ENCODE results near the gene EIPR1.

The EIPR1 gene

DNA sequence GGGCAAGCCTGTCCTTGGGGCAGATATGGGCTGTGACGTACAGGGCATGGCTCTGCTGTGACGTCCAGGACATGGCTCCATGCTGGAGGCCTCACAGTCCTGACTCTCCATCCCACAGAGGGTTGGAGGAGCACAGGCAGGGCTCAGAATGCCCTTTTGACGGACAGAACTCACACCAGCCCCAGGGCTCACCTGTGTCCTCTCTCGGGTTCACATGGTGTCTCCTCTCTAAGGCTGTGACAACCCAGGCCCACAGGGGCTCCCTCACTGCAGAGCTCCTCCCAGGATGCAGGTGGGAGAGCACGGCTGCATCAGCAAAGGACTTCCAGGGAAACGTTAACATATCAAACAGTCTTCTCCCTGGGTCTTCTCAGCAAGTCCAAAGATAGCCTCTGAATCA is 133.8 kb downstream of the EIPR1 start:
- DNase-seq = no peak

- DNase-seq = no peak
Observed at GRCh38 chr2:3242747-3243369, 134.8 kb downstream of the EIPR1 start.

- DNase-seq = no peak
Observed at GRCh38 chr2:3241971-3242746, 135.5 kb downstream of the EIPR1 start.

DNA sequence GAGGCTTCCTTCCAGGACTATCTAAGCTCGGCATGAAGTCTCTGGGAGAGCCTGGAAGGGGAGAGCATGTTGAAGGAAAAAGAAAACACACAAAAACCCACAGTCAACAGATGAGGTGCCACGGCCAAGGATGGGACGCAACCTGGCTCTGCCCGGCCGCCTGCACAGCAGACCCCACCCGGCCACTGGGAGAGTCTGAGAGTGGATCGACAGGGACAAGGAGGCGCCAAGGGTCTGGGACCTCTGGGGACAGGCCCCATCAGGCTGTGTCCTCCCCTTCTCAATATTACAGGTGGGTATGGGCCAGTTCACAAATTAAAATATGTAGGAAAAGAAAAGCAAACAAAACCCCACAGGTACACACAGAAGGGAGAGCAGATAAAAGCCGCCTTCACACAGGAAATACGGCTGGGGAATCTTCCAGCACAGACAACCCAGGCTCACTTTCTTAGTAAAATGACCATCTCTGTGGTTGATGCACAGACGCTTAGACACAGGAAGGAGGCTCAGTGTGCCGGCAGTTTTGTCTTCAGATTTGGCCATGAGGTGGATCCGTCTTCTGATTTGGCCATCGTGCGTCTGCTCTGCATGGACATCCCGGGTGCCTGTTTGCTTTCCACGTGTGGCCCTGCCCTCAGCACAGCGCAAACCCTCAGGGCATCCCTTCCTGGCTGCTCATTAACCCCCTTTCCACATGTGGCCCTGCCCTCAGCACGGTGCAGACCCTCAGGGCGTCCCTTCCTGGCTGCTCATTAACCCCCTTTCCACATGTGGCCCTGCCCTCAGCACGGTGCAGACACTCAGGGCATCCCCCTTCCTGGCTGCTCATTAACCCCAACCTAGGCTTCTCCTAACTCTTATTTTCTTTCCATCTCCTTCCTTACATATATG is 138.4 kb downstream of the EIPR1 start:
- DNase-seq = no peak

- DNase-seq = no peak
Observed at GRCh38 chr2:3236300-3237045, 141.1 kb downstream of the EIPR1 start.

GRCh38 chr2:3233877-3234276 is 143.7 kb downstream of the EIPR1 start:
- no peak for DNase-seq

DNA sequence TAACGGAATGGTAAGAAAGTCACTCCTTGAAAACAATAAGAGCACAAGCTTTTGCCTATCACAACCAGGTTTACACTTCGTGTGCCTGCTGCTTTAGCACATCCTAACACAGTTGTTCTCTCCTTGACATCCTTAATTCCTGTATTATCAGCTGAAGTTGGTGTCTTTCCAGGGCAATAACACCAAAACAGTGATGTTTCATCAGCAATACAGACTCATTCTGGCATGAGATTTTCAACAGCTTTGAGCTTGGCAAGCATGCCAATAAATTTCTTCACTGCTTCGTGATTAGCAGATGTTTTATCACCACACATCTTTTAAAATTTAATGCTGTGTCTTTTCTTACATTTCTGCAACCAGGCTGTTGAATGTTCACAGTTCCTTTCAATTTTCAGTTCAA is 148.4 kb downstream of the EIPR1 start:
- no peak for DNase-seq

DNA sequence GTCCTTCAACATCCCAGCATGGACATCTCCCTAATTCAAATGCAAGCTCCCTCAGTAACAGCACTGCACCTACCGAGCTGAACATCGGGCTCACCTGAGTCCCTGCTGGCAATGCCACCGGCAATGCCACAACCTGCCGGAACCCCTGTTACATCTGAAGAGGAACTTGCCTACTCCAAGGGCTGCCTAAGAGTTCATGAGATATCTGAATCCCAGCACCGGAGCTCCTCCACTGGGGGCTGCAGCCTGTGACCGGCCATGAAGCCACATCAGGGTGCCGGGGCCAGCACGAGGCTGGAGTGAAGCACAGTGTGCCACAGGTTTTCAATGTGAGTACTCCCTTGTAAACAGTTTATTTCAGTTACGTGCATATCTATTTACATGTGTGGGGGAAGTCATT is 152.9 kb downstream of the EIPR1 start:
- no peak for DNase-seq

GRCh38 chr2:3223080-3223923 is 154.3 kb downstream of the EIPR1 start:
- no peak for DNase-seq

- DNase-seq = no peak
Observed at GRCh38 chr2:3222636-3223035, 155.0 kb downstream of the EIPR1 start.

GRCh38 chr2:3219536-3219935 is 158.1 kb downstream of the EIPR1 start:
- no peak for DNase-seq

DNA sequence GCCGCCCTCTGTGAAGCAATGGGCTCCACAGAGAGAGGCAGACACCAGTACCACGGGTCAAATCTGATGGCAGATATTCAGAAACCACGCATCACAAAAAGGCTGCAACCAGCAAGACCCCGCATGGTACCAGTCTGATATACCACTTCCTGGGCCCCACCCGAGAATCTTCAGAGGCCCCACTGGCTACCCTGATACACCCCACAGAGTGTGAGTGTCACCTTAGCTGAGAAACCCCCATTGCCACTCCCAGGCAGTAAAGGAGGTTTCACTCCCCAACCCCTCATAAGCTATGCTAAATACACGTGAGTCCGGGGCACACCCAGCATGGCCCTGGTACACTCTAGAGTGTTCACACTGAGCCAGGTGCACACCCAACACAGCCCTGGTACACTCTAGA is 160.0 kb downstream of the EIPR1 start:
- no peak for DNase-seq

GRCh38 chr2:3216841-3217495 is 160.7 kb downstream of the EIPR1 start:
- no peak for DNase-seq

GRCh38 chr2:3214806-3215404 is 162.7 kb downstream of the EIPR1 start:
- DNase-seq = no peak

DNA sequence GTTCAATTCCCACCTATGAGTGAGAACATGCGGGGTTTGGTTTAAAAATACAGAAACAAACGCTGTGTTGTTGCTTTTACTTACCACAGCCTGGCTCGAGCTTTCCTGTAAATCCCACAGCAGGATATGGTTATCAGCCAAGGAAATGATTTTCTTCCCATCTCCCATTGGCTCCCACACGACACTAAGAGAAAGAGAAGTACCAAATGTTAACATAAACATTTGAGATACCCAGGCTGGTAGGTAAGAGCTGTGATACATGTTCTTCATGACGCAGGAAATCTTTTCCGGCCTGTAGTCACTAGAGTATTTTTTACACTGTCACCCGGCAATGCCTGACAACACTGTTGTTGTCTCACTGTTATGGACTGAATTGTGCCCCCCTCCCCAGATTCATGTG is 163.6 kb downstream of the EIPR1 start:
- DNase-seq = no peak

GRCh38 chr2:3212984-3213383 is 164.6 kb downstream of the EIPR1 start:
- DNase-seq = no peak

- no peak for DNase-seq
Observed at GRCh38 chr2:3212061-3212362, 165.6 kb downstream of the EIPR1 start.

DNA sequence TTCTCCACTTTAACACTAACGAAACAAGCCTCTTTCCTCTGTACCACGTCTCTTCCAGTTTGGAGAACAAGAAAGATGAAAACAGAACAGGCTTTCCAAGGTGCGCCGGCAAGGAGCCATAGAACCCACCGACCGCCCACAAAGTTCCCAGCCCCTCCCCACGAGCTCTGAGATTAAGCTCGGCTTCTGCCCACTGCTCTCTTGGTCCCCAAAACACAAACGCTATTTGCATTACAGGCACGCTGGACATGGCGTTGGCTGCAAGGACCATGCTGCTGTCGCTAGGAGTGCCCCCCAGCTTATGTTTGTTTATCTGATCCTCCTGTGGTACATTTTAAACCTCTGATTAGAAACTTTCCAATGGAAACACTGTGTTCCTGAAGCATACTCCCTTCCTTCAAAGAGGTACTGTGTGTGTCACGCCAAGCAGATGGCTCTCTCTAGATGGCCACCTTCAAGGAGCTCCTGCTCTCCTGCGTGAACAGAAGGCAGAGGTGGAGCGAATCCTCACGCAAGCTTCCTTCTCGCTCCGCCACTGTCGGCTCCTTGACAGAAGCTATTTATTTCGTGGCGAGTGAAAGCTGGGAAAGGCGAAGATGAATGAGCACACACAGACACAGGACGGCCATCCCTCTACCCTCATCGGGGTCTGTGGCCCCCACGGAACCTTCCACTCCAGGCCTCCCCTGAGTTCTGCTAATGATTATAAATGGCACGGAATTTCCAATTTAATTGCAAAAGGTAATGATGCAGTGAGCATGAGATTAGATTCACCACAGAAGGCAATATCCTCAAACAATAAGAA is 166.2 kb downstream of the EIPR1 start:
- DNase-seq = no peak

GRCh38 chr2:3210257-3210656 is 167.4 kb downstream of the EIPR1 start:
- no peak for DNase-seq

- no peak for DNase-seq
Observed at GRCh38 chr2:3209258-3209657, 168.4 kb downstream of the EIPR1 start.
